ENCODE data around the gene AOPEP. TPM values are rescaled to one million over a fixed set of nuclear protein-coding genes. Genes with fewer than 3 reads are reported as not detected.

The AOPEP gene
- total and polyA plus RNA-seq, 11 donors: 105 to 310 (median 185) TPM

DNA sequence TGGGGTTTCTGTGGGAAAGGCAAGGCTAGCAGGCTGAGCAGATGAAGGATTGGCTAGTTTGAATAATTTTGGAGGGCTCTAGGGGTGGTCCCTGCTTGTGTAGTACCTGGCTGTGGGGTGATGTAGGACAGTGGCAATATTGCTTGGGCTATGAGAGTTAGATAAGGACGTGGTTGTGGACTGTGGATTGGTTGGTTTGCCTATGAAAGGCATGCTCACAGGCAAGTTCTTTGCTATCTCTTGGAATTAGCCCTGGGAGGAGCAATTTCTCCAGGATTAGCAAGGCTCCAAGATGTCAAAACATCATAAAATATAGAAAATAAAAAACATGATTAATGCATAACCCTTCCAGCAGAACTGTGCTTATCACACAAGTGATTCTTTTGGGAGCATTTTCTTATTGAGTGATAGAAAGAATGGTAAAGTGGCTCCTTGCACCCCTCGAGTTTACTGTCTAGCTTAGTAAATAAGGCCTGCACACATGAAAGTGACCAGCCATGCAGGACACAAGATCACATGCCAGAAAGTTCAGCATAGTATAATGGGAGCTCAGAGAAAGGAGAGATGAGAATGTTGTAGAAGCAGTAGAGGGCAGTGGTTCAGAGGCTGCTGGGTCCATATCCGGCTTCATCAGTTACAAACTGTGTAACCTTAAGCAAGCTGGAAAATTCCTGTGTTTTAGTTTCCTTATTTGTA lies 13.8 kb downstream of the AOPEP start:
- intact Hi-C loops (cut with DNase I): no loop called here
- peaks cover 0 to 3% (median 0%) of the 10 kb centered on the region in 9 donors for H3K36me3 ChIP-seq
- DNase-seq (no peak), ATAC-seq (peak in 2 of 4 donors; percentile 28 to 39)
- TF ChIP-seq POLR2A (IDR thresholded peaks at IDR 0.05): no peak
- TF ChIP-seq, protein P1, sequence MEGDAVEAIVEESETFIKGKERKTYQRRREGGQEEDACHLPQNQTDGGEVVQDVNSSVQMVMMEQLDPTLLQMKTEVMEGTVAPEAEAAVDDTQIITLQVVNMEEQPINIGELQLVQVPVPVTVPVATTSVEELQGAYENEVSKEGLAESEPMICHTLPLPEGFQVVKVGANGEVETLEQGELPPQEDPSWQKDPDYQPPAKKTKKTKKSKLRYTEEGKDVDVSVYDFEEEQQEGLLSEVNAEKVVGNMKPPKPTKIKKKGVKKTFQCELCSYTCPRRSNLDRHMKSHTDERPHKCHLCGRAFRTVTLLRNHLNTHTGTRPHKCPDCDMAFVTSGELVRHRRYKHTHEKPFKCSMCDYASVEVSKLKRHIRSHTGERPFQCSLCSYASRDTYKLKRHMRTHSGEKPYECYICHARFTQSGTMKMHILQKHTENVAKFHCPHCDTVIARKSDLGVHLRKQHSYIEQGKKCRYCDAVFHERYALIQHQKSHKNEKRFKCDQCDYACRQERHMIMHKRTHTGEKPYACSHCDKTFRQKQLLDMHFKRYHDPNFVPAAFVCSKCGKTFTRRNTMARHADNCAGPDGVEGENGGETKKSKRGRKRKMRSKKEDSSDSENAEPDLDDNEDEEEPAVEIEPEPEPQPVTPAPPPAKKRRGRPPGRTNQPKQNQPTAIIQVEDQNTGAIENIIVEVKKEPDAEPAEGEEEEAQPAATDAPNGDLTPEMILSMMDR (IDR thresholded peaks at IDR 0.05): peak in 1 of 12 donors; percentile 14
- no peak overlapping the region for H3K4me3 ChIP-seq
- 72 to 82% (median 78%) methylated on average over 3 of the region's 3 CpGs for WGBS, 4 donors
- H3K27me3 ChIP-seq: no peaks in the 10 kb centered on the region
- peaks cover 0 to 10% (median 0%) of the 10 kb centered on the region in 12 donors for H3K4me1 ChIP-seq
- no peak overlapping the region for H3K27ac ChIP-seq
- H3K9me3 ChIP-seq: no peaks in the 10 kb centered on the region

DNA sequence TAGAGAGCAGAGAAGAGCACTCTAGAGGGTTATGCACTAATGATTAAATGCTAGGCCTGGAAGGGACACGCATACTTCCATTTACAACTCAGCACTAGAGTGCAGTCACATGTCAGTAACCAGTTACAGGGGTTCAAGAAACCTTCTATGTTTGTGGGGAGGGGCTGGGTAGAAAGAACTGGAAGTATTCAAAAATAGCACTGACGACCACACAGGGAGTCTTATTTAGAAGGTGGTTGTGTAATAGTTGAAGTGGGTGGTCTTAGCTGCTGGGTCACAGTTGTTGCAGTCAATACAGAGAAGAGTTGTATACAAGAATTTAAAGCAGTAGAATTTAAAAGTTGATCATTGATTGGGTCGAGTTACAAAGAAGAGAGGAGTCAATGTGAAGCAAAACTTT lies 15.4 kb downstream of the AOPEP start:
- ATAC-seq: no peak
- Histone ChIP-seq H3K9me3 (no peaks in the 10 kb centered on the region), H3K27me3 (no peaks in the 10 kb centered on the region), H3K4me3 (no peak overlapping the region), H3K36me3 (peaks cover 0 to 4% (median 0%) of the 10 kb centered on the region in 9 donors), H3K4me1 (peaks cover 0 to 10% (median 0%) of the 10 kb centered on the region in 12 donors), H3K27ac (no peak overlapping the region)
- TF ChIP-seq POLR2A (IDR thresholded peaks at IDR 0.05): no peak
- TF ChIP-seq, protein P1 (IDR thresholded peaks at IDR 0.05): no peak
- intact Hi-C loops (cut with DNase I): no loop called here
- no peak for DNase-seq
- WGBS, 4 donors: 48 to 75% (median 66%) methylated on average over 3 of the region's 3 CpGs

DNA sequence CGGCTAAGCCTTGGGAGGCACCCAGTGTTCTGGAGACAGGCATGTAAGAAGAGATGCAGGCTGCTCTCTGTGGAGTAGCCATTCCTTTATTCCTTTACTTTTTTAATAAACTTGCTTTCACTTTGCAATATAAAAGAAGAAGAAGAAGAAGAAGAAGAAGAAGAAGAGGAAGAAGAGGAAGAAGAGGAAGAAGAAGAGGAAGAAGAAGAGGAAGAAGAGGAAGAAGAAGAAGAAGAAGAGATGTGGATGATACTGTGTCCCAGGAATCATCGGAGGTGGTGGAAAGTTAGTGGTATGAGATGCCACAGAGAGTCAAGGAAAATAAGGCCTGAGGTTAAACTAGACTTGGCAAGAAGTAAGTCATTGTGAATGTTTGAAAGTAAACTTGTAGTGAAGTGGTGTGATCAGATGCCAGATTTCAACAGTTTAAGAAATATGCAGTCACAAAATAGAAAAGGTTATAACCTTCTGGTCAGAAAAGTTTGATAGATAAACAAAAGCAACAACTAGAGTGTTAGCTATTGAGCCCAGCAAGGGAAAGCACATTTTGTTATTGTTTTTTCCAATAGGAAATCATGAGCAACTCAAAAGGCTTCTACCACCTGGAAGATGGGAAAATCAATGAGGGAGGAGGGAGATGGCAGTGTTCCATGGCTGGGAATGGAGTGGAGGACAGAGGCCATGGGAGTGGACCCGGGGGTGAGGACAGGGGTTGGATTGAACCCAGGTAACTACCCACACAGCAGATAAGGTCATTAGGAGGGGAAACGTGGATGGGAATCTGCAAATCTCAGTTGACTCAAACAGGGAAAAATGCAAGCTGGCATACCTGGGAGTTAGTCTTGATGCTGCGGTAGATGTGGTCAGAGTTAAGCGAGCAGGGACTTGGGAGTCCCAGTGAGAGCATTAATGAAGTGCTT lies 16.8 kb downstream of the AOPEP start:
- no peak overlapping the region for H3K27ac ChIP-seq
- no peak for TF ChIP-seq POLR2A (IDR thresholded peaks at IDR 0.05)
- TF ChIP-seq, protein P1 (IDR thresholded peaks at IDR 0.05): no peak
- no peak overlapping the region for H3K4me3 ChIP-seq
- no peak for ATAC-seq
- DNase-seq: no peak
- peaks cover 0 to under 1% (median 0%) of the 10 kb centered on the region in 12 donors for H3K9me3 ChIP-seq
- intact Hi-C loops (cut with DNase I): no loop called here
- H3K27me3 ChIP-seq: no peaks in the 10 kb centered on the region
- WGBS, 4 donors: 66 to 87% (median 81%) methylated on average over 6 of the region's 6 CpGs
- H3K36me3 ChIP-seq: peaks cover 0 to 4% (median 0%) of the 10 kb centered on the region in 9 donors
- H3K4me1 ChIP-seq: peaks cover 0 to 8% (median 0%) of the 10 kb centered on the region in 12 donors

All from heart left ventricle (tissue), 16 donors.